Hematopoietic multipotent progenitor cell treated with erythropoietin and hydrocortisone succinate and interleukin-3 and kit ligand, for 17 days (in vitro differentiated cells): ENCODE data around the gene PLEKHN1.

ENCODE experiments used
- DNase-seq: peaks from one replicate; pipeline ENCODE4 v3.0.0-alpha.2; 2015; ENCODE audit warnings: low spot score

PLEKHN1 gene

DNA sequence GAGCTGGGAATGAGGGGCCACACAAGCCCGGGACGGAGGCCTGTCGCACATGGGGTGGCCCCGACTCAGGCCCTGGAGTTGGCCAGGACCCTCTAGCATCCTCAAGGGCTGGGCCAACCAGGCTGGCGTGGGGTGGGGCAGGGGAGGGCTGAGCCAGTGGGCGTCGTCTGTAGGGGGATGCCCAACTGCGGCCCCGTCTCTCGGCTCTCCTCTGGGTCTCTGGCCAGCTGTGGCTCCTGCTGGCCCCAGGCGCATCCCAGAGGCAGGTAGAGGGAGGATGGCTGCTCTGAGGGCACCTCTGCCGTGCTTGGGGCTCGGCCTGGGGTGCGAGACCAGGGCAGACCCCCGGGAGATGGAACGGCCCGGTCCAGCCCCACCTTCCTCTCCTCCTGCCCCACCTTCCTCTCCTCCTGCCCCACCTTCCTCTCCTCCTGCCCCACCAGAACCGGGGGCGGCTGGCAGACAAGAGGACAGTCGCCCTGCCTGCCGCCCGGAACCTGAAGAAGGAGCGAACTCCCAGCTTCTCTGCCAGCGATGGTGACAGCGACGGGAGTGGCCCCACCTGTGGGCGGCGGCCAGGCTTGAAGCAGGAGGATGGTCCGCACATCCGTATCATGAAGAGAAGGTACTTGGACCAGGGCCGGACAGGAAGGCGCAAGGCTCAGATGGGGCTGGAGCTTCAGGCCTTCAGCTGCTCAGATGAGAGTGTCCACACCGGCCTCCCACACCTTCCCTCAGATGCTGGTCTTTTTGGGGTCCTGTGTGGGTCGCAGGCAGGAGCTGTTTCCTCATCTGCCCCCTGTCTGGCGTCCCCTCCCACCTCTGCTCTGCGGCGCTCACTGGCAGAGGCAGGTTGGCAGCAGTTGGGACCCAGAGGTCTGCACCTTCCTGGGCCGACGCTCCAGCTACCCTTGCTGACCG, 36.3 kb upstream of the PLEKHN1 start:
- no peak for DNase-seq

DNA sequence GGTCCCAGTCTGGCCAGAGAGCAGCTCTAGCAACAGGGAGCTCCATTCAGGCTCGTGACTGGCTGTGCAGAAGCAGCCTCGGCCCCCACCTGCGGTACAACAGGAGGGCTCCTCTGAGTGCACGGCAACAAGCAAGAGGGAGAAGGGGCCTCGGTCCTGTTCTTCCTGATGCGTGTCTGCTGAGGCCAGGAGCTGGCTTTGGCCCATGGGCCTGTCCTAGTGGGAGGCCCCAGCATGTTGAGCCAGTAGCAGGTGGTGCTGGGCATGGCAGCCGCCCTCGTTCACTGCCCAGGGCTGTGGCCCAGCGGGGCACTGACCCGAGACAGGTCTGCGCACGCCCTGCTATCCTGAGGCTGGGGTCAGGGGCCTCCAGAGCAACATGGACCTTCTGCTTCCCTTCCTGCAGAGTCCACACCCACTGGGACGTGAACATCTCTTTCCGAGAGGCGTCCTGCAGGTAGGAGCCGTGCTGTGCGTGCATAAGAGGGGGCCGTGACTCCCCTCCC, 35.6 kb upstream of the PLEKHN1 start:
- DNase-seq: no peak

DNA sequence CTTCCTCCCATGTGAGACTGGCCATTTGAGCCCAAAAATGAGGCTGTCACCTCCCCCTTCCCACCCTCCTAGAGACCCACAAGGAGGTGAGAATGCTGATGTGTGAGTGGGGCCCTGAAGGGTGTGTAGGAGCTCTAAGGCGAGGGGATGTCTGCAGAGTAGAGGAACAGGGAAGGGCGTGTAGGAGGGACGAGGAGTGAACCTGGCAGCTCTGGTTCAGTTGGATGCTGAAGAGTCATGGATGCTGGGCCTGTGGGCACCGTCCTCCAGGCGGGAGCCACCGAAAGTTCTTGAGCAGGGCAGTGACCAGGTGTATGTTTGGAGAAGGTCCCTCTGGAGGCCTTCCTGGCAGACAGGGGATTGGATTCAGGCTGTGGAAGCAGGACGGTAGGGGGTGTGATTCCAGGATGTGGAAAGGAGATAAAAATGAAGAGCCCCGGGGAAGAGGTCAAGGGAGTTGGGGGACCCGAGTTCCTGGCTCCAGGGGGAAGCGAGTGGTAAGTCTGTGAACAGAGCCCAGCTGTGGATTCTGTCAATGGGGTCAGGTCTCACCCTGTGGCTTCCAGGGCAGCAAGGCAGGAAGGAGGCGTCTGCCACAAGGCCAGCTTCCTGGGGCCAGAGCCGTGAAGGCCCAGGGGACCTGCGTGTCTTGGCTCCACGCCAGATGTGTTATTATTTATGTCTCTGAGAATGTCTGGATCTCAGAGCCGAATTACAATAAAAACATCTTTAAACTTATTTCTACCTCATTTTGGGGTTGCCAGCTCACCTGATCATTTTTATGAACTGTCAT, 34.7 kb upstream of the PLEKHN1 start:
- no peak for DNase-seq

DNA sequence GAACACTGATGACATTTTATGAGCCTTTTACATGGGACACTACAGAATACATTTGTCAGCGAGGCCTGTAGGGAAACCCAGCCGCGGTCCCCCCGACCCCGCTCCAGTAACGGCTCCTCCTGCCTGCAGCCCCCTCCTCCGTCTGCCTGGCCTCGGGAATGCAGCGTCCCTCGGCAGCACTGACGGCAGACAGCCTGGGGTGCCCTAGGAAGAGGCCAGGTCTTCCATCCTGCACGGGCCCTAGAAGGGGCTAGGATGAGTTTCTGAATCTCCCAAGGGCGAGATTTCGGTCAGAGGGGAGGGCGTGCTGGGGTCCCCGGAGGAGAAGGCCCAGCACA, 34.1 kb upstream of the PLEKHN1 start:
- DNase-seq: no peak

DNA sequence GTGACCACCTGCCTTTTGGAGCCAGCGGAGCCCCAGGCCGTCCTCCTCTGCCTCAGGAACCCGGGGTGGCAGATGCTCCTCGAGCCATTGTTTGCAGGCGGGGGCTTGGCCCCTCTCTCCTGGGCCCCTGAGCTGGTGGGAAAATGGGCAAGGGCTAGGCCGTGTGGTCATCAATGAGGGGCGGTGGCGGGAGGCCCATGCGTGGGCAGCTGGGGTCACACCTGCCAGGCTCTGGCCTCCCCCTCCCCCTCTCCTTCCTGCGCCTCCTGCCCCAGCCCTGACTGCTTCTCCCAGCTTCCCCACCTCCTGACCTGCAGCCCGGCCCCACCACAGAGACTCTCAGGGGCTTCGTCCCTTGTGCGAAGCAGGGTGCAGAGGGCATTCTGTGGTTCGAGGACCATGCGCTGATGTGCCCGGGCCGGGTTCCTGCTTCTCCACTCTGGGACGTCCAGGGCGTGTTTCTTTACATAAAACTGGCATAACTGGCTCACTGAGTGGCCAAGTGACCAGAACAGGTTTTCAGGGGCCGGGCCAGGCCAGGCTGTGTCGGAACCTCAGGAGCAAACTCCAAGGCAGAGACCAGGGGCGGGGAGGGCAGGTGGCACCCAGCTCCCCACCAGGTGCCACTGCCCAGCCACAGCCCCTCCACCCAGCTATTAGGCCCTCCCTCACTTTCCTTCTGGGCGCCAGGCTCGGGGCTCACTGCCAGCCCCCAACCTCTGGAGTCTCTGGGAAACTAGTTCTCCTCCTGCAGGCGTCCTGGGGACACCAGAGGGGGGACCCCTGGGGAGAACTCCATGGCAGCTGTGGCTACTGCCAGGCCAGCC, 33.3 kb upstream of the PLEKHN1 start:
- no peak for DNase-seq

DNA sequence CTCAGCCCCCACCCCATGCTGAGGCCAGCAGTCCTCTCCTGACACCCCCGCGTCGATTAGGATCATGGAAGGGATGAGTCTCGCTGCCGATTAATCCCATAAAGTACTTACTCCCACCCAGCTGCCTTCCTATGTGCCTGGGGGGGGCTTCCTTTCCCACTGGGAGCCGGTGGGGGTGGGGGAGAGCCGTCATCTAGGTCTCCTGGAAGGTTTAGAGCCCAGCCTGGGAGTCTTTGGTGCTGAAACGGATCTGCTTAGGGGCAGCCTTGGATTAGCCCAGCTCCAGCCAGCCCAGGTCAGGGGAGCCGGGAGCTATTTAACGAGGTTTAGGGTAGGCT, 32.7 kb upstream of the PLEKHN1 start:
- DNase-seq: no peak

DNA sequence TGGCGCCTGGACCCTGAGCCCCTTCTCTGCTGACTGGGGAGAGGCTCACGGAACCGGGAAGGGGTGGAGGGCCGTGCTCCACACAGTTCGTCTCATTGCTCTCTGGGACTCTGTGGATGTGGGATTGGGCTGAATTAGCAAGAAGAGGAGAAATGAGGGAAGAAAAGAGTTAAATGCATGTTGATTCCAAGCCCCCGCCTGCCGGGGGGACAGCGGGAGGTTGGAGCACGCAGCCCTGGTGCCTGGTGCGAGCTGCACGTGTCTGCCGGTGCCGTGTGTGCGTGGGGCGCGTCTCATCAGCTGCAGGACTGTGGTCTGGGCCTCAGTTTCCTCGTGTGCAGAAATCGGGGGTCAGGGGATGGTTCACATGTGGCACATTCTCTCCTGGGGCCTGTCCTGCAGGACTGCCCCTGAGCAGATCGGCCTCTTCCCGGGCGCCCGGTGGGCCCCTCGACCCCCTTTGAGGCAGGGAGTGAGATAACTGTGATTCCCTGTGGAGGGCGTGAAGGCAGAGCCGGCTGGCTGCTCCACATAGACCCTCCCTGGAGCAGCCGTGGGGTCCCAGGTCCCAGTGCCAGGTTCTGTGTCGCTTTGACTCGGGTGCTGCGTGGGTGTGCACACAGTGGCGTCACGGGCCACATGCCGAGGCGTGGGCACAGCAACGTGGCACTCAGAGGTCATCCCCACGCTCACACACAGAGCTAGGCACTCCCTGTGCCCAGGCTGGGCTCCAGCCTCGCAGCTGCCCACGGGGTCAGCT, 31.1 kb upstream of the PLEKHN1 start:
- DNase-seq: no peak

DNA sequence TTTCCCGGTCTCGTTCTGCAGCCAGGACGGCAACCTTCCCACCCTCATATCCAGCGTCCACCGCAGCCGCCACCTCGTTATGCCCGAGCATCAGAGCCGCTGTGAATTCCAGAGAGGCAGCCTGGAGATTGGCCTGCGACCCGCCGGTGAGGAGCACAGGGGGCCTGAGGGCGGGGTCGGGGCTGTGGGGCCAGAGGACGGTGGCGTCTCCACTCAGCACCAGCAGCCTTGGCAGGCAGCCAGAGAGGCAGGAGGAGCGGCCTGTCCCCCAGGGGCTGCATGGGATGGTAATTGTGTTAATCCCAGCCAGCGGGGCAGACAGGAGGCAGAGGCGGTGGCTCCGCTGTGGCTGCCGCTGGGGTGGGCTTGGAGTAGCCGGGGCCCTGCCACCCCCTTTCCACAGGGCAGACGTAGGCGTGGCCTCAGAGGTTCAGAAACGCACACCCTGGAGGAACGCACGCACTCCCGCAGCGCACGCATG, 30.5 kb upstream of the PLEKHN1 start:
- DNase-seq: no peak

DNA sequence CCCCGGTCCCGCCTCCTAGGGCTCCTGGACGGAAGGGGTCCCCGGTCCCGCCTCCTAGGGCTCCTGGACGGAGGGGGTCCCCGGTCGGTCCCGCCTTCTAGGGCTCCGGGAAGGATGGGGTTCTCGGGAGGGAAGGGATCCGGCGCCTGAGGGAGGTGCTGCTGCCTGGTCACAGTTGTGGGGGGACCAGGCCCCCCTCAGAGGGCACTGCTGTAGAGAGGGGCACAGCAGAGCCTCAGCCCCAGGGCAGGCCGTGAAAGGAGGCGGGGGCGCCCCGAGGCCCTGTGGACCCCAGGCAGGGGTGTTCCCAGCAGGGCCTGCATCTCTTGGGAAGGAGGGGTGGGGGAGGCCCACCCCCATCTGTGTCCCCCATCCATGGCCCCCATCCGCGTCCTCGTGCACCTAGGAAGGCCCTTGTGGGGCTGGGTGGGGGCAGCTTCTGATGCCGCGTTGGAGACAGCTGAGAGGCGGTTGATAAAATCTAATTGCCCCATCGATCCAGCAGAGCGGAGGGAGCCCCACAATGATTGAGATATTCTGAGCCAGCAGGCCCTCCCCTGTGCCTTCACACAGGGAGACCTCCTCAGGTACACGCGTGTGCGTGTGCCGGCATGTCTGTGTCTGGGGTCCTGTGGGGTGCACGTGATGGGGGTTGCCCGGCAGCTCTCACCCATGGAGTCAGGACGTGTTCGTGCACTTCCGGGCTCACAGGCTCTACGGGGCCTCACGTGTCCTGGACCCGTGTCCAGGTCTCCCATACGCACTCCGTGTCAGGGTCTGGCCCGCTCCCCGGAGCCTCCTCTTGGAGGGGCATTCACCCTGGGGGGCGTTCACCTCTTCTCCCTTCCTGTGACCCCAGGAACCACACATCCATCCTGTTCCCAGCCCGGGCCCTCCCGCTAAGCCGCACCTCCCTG, 29.7 kb upstream of the PLEKHN1 start:
- DNase-seq: no peak

DNA sequence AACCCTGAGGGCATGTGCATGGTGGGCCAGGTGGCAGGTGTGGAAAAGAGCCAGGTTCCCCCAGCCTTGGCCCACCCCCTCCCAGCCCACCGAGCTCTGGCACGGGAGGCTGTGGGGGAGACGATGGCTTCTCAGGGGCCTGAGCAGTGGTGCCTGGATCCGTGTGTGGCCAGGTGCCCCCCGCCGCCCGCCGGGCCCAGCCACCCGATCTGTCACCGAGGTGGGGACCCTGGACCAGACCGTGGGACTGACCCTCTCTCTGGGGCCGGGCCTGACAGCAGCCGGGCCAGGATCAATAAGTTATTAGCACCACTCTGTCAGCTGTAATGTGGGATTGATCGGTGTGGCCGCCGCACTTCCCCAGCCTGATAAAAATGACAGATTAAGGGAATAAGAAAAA, 28.8 kb upstream of the PLEKHN1 start:
- DNase-seq: no peak

DNA sequence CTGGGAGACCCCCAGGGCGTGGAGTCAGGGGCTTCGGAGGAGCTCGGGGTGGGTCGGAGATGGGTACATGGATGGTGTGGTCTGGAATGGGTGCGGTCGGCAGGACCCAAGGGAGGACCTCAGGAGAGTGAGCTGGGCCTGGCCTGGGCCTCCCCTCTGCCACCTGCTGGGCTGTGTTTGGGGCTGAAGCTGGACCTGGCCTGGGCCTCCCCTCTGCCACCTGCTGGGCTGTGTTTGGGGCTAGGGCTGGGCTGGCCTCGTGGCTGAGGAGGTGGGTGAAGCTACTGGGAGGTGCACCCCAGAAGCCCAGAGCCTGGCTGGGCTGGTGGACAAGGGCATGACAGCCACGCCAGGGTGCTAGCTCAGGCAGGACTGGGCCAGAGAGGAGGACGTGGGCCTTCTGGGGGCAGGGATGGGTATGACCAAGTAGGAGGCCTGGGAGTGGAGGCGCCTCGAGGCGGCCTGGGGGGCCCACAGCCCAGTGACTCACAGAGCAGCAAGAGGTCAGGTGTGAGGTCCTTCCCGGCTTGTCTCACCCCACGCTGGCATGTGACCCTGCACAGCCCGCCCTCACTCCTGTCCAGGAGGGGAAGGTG, 28.1 kb upstream of the PLEKHN1 start:
- no peak for DNase-seq

DNA sequence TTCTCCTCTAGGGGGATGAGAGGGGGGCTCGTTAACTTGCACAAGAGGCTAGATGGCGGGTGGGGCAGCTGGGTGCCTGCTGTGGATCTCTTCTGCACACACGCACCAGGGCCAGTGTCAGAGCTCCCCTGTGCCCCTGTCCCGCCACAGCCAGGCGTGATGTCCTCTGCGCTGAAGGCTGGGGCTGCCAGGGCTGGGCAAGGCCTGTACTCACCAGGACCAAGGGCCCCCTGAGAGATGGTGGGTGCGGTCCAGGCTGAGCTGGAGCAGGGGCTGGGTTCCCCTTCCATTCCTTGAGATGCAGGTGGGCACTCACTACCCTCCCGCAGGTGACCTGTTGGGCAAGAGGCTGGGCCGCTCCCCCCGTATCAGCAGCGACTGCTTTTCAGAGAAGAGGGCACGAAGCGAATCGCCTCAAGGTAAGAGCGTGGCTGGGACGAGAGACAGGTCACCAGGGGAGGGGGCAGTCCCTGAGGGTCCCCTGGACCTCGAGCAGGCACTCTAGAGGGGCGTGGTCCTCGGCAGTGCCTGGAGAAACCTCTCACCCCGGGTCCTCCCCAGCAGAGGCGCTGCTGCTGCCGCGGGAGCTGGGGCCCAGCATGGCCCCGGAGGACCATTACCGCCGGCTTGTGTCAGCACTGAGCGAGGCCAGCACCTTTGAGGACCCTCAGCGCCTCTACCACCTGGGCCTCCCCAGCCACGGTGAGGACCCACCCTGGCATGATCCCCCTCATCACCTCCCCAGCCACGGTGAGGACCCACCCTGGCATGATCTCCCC, 27.4 kb upstream of the PLEKHN1 start:
- DNase-seq: no peak

DNA sequence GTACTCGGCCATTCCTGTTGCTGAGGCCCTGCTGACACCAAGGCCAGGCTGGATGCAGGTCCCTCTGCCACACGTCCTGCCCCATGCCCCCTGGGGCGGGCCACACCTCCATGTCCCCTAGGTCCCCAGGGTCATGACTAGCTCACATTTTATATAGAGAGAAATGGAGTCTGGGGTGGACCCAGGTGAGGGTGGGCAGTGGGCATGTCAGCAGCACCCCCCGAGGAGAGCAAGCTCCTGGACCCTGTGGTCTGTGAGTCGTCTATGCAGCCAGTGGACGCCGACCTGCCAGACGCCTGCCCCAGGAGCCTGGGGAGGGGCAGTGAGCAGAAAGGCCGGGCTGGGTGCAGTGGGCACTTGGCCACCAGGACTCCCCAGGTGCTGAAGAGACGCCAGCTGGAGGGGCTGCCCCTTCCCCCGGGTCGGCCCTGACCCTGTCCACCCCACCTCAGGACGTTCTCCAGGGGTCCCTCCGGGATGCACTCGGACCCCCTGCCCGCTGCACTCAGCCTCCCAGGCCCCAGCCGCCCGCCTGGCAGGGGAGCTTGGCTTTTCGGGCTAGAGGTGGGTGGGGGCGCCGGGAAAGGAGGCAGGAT, 26.7 kb upstream of the PLEKHN1 start:
- DNase-seq: no peak

DNA sequence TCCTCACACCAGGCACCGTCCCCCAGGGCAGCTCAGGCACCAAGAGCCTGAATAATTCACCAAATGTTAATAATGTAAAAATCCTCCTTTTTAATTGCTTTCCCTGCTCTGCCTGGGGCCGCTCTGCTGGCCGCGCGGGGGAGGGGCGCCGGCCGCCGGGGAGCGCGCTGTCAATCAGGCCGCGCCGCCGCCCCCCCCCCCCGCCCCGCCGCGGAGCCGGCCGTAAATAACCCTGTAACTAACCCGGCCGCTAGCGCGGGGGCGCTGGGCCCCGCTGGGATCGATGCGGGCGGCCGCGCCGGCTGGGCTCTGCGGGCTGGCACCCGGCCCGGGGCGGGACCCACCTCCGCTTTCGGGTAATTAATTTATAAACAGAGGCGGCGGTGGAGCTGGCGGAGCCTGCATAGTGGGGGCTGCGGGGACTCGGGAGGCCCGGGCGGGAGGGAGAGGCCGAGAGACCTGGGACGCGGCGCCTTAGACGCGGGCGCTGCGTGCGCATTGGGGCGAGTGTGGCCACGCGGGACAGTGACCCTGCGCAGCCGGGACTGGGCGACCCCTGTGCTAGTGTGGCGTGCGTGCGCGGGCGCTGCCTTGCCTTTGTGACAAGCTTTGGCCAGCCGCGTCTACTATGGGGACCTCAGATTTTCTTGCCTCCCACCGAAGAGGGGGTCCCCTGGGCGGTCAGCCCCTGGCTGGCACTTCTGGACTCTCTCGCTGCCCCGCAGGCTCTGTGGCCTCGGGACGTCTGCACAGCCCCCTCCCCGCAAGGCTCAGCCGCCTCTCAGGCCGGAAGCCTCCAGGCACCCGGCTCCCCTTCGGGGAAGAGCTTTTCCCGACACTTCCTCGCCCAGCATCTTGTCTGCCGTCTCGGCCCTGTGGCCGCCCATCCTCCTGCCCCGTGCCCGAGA, 25.9 kb upstream of the PLEKHN1 start:
- no peak for DNase-seq

DNA sequence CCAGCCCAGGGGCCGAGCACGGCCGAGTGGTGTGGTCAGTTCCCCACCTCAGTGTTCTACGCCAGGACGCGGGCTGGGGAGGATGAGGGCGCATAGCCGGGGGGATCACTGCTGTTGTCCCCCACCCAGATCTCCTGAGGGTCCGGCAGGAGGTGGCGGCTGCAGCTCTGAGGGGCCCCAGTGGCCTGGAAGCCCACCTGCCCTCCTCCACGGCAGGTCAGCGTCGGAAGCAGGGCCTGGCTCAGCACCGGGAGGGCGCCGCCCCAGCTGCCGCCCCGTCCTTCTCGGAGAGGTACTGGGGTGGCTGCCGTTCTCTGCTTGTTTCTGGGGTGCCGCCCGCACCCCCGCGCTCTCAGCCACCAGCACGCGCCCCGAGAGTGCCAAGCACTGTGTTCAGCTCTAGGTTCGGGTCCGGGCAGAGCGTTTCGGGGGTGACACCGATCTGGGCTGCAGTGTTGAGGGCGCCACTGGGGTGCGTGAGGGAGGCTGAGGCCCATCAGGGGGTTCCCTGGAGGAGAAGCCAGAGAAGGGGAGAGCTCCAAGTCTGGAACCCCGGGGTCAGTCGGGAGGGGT, 25.2 kb upstream of the PLEKHN1 start:
- DNase-seq: no peak

DNA sequence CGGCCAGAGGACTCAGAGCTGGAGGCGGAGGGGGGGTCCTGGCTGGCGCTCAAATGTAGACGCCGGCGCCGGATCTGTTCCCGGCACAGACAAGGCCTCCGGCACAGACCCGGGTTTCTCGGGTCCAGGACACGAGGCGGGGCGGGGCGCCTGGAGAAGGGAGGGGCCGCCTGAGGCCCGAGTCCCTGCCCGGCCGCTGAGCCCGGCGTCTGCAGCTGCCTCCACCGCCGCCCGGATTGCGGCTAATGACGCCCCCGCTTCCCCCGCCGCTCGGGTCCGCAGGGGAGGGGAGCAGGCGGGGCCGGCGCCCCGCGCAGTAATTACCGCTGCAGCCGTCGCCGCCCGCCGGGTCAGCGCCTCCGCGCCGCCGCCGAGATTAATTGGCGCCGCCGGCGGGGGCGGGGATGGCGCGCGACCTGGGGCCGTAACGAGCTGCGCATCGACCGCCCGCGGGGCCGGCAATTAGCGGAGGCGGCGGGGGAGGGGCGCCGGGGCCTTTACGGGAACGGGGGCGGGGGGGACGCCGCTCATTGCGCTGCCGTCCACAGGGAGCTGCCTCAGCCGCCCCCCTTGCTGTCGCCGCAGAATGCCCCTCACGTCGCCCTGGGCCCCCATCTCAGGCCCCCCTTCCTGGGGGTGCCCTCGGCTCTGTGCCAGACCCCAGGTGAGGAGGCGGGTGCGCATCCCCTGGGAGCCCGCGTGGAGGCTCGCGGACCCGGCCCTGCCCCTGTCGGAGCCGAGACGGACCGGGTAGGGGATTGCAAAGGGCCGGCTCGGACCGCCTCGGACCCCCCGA, 24.5 kb upstream of the PLEKHN1 start:
- no peak for DNase-seq

DNA sequence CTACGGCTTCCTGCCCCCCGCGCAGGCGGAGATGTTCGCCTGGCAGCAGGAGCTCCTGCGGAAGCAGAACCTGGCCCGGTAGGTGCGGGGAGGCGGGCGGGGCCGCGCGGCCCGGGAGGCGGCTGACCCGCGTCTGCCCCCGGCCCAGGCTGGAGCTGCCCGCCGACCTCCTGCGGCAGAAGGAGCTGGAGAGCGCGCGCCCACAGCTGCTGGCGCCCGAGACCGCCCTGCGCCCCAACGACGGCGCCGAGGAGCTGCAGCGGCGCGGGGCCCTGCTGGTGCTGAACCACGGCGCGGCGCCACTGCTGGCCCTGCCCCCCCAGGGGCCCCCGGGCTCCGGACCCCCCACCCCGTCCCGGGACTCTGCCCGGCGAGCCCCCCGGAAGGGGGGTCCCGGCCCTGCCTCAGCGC, 23.9 kb upstream of the PLEKHN1 start:
- no peak for DNase-seq
